ENCODE data around the gene MORC4.

DNA sequence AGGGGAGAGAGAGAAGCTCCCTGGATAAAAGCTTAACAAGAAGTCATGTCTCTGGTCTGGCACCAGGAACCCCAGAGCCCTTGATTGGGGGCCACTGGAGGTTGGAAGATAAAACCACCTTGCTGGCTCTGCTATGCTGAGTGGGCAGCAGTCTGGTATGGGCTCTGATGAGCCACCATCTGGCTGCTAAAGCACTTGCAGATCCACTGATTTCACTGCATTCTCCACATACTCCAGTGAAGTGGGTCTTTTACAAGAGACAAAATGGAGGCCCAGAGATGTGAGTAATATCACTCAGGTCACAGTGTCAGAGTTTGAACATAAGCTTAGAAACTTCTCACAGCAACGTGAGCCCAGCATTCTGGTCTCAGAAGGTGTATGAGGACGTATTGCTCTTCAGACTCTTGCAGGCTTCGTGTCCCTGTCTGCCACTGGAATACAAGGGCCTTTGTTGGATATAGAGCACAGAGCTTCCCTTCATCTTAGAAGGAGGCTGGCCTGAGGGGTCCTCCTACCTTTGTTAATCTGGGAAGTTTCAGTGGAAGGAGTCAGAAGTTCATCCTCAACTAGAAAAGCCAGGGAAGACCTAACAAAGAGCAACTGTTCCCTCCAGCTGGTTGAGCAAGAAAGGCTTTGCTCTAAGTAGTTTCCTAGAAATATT lies 68.1 kb downstream of the MORC4 start:
- no peak for TF ChIP-seq CTCF (IDR thresholded peaks at IDR 0.05; ENCODE audit: poor library complexity, severe bottlenecking)
- TF ChIP-seq, protein P1, sequence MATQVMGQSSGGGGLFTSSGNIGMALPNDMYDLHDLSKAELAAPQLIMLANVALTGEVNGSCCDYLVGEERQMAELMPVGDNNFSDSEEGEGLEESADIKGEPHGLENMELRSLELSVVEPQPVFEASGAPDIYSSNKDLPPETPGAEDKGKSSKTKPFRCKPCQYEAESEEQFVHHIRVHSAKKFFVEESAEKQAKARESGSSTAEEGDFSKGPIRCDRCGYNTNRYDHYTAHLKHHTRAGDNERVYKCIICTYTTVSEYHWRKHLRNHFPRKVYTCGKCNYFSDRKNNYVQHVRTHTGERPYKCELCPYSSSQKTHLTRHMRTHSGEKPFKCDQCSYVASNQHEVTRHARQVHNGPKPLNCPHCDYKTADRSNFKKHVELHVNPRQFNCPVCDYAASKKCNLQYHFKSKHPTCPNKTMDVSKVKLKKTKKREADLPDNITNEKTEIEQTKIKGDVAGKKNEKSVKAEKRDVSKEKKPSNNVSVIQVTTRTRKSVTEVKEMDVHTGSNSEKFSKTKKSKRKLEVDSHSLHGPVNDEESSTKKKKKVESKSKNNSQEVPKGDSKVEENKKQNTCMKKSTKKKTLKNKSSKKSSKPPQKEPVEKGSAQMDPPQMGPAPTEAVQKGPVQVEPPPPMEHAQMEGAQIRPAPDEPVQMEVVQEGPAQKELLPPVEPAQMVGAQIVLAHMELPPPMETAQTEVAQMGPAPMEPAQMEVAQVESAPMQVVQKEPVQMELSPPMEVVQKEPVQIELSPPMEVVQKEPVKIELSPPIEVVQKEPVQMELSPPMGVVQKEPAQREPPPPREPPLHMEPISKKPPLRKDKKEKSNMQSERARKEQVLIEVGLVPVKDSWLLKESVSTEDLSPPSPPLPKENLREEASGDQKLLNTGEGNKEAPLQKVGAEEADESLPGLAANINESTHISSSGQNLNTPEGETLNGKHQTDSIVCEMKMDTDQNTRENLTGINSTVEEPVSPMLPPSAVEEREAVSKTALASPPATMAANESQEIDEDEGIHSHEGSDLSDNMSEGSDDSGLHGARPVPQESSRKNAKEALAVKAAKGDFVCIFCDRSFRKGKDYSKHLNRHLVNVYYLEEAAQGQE (IDR thresholded peaks at IDR 0.05; ENCODE audit: borderline replicate concordance), result no peak
- no peak for TF ChIP-seq EZH2 (IDR thresholded peaks at IDR 0.05; ENCODE audit: borderline replicate concordance, insufficient read depth, low read length, poor library complexity, severe bottlenecking)
- no peak for TF ChIP-seq SMC3 (conservative IDR thresholded peaks at IDR 0.05; ENCODE audit: poor library complexity)
- no peak for TF ChIP-seq MXI1 (conservative IDR thresholded peaks at IDR 0.05; ENCODE audit: poor library complexity, severe bottlenecking)
- TF ChIP-seq POLR2AphosphoS5 (IDR thresholded peaks at IDR 0.05), result no peak
- TF ChIP-seq EP300 (conservative IDR thresholded peaks at IDR 0.05; ENCODE audit: poor library complexity, severe bottlenecking), result no peak
- TF ChIP-seq TAF1 (IDR thresholded peaks at IDR 0.05; ENCODE audit: low read depth), result no peak

Data from neural cell (in vitro differentiated cells).